Testis (tissue), 2 donors: Measurements from ENCODE around the gene DHX35.

ENCODE experiments used
- POLR2A ChIP-seq: fragments of 450-650 bp; IDR thresholded peaks from one replicate; pipeline ENCODE4 v1.6.1; 2017; ENCODE audit warnings: antibody characterized with exemption, mild to moderate bottlenecking, moderate library complexity
- TF ChIP-seq, protein P1 (sequence below), 3 experiments: fragments of 450-650 bp in 2 of 3; fragments of 200-600 bp in 1 of 3; sonication (generic) in 1 of 3; IDR thresholded peaks; one replicate each; pipeline ENCODE4 v1.5.1; 2016 to 2019; ENCODE audit warnings: antibody characterized with exemption in 3 of 3, mild to moderate bottlenecking in 2 of 3, moderate library complexity in 1 of 3

DNA sequence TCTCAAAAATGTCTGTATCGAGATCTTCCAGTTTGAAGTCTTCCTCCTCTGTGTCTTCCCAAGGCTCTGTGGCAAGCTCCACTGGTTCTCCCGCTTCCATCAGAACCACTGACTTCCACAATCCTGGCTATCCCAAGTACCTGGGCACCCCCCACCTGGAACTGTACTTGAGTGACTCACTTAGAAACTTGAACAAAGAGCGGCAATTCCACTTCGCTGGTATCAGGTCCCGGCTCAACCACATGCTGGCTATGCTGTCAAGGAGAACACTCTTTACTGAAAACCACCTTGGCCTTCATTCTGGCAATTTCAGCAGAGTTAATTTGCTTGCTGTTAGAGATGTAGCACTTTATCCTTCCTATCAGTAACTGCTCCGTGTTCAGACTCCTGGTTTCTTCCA, 10.0 kb upstream of the DHX35 start:
- no peak for TF ChIP-seq POLR2A
- TF ChIP-seq, protein P1, sequence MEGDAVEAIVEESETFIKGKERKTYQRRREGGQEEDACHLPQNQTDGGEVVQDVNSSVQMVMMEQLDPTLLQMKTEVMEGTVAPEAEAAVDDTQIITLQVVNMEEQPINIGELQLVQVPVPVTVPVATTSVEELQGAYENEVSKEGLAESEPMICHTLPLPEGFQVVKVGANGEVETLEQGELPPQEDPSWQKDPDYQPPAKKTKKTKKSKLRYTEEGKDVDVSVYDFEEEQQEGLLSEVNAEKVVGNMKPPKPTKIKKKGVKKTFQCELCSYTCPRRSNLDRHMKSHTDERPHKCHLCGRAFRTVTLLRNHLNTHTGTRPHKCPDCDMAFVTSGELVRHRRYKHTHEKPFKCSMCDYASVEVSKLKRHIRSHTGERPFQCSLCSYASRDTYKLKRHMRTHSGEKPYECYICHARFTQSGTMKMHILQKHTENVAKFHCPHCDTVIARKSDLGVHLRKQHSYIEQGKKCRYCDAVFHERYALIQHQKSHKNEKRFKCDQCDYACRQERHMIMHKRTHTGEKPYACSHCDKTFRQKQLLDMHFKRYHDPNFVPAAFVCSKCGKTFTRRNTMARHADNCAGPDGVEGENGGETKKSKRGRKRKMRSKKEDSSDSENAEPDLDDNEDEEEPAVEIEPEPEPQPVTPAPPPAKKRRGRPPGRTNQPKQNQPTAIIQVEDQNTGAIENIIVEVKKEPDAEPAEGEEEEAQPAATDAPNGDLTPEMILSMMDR (IDR thresholded peaks at IDR 0.05): no peak
